Spleen (tissue), 7 donors: ENCODE data around the gene PHF21A.

Experiments
- POLR2A ChIP-seq, 3 donors: fragments of 450-650 bp; IDR thresholded peaks; one replicate each; pipeline ENCODE4 v1.5.1; 2017; ENCODE audit warnings: antibody characterized with exemption in 3 of 3, mild to moderate bottlenecking in 1 of 3
- TF ChIP-seq, protein P1 (sequence below), 11 experiments: fragments of 200-600 bp in 7 of 11; fragments of 450-650 bp in 4 of 11; sonication (generic) in 4 of 11; IDR thresholded peaks in 8 of 11; conservative IDR thresholded peaks in 3 of 11; 1 replicate in 7 of 11; 2 replicates in 4 of 11; pipeline versions ENCODE4 v1.4.0 to v1.8.0; 2016 to 2021; ENCODE audit warnings: antibody characterized with exemption in 11 of 11, inconsistent platforms in 4 of 11, mild to moderate bottlenecking in 1 of 11
- donor health status: DM: no; HTN: no; CAD: no; lungs with moderate emphysema.
- donor health status: DM: no; HTN: no; CAD: no.
- donor health status: DM: no; HTN: no; CAD: no.

DNA sequence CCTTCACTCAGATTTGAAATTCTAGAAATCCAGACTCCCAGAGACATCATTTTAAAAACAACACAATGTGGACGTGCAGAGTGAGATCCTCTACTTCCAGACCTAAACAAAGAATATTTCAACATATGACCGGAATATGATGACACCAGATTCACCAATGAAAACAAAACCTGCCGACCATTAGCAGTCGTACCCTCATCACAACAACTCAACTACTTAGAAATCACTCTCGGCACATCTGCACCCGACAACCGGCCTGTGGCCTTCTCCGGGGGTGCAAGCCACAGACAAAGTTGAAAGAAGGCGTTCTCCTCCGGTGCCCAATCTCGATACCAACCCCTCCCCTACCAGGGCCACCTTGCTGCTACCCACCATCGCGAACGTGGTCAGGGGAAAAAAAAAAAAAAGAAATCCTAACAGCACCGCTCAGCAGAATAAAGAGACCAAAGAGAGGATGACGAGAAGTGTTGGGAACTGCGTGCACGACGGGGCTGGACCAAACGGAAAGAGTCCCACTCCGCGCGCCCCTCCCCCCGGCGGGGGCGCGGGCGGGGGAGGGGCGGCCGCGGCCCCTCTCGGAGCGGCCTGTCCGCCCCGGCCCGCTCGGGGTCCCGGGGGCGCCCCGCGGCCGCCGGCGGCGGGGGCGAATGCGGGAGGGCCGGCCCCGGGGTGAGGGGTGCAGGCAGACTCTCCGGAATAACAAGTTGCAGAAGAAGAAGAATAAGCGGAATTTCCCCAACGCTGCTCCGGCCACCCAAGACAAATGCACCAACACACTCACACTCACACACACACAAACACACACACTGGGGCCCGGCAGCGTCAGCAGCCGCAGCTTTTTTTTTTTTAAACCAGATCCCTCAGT lies 1.7 kb downstream of the PHF21A start:
- TF ChIP-seq, protein P1, sequence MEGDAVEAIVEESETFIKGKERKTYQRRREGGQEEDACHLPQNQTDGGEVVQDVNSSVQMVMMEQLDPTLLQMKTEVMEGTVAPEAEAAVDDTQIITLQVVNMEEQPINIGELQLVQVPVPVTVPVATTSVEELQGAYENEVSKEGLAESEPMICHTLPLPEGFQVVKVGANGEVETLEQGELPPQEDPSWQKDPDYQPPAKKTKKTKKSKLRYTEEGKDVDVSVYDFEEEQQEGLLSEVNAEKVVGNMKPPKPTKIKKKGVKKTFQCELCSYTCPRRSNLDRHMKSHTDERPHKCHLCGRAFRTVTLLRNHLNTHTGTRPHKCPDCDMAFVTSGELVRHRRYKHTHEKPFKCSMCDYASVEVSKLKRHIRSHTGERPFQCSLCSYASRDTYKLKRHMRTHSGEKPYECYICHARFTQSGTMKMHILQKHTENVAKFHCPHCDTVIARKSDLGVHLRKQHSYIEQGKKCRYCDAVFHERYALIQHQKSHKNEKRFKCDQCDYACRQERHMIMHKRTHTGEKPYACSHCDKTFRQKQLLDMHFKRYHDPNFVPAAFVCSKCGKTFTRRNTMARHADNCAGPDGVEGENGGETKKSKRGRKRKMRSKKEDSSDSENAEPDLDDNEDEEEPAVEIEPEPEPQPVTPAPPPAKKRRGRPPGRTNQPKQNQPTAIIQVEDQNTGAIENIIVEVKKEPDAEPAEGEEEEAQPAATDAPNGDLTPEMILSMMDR (IDR thresholded peaks at IDR 0.05 in 8 of 11, conservative IDR thresholded peaks at IDR 0.05 in 3 of 11): no peak
- no peak for TF ChIP-seq POLR2A (IDR thresholded peaks at IDR 0.05)
